Mammary epithelial cell (primary cell): ENCODE data around the gene DPM2.

Source experiments
- CTCF ChIP-seq, 2 donors: IDR thresholded peaks in 1 of 2; conservative IDR thresholded peaks in 1 of 2; 2 replicates each; pipeline ENCODE4 v1.5.1; 2011 to 2012; ENCODE audit warnings: inconsistent platforms in 2 of 2, low read length in 2 of 2, mild to moderate bottlenecking in 2 of 2, control low read depth in 1 of 2, low read depth in 1 of 2; ENCODE audit not compliant: insufficient read depth in 1 of 2; ENCODE audit errors: extremely low read depth in 1 of 2
- EZH2 ChIP-seq: IDR thresholded peaks from 2 replicates; pipeline ENCODE4 v1.6.1; 2012; ENCODE audit warnings: low read length, inconsistent platforms, borderline replicate concordance

GRCh38 chr9:127912882-127913281 lies 24.8 kb downstream of the DPM2 start:
- TF ChIP-seq CTCF (conservative IDR thresholded peaks at IDR 0.05 in 1 of 2, IDR thresholded peaks at IDR 0.05 in 1 of 2; ENCODE audit: extremely low read depth in 1 of 2, insufficient read depth in 1 of 2, low read depth in 1 of 2, low read length in 2 of 2) (no peak), EZH2 (no peak)
